PC-3 (cell line): ENCODE data around the gene PFN3. TPM values are rescaled to one million over a fixed set of nuclear protein-coding genes. Genes with fewer than 3 reads are reported as not detected.

Source experiments
- ATAC-seq: fragments of 200-7000 bp; cut with Tn5 transposase; 2 replicates; pipeline ENCODE4 v1.9.1; 2020; ENCODE audit warnings: mild to moderate bottlenecking, moderate library complexity
- BruUV-seq: library from RNA; stranded (reverse); fragments of 400-500 nt; replicated peaks from 2 replicates; lab custom pipeline; 2021; lab: Mats Ljungman, UMichigan
- CTCF ChIA-PET: fragments of 300-600 bp; sonication (Branson Sonifier 250); formaldehyde crosslinking; loops from one replicate; lab custom pipeline; 2022; ENCODE audit warnings: antibody characterized with exemption; lab: Charles Lee
- POLR2A ChIA-PET: fragments of 300-600 bp; sonication (Branson Sonifier 250); formaldehyde crosslinking; loops from one replicate; lab custom pipeline; 2022; ENCODE audit warnings: antibody characterized with exemption; ENCODE audit not compliant: unreplicated experiment; lab: Charles Lee
- DNase-seq: peaks from one replicate; pipeline ENCODE4 v3.0.0-alpha.2; 2015
- H2AFZ ChIP-seq: fragments of 300-600 bp; sonication (generic); 2 replicates; pipeline ENCODE4 v1.6.0; 2016; ENCODE audit warnings: antibody characterized with exemption, low read length
- H3F3A ChIP-seq: fragments of 300-600 bp; sonication (generic); one replicate; pipeline ENCODE4 v1.6.0; 2017; ENCODE audit warnings: antibody characterized with exemption, low read length, control low read depth, mild to moderate bottlenecking; ENCODE audit not compliant: unreplicated experiment
- H3K27ac ChIP-seq: fragments of 300-600 bp; sonication (generic); 2 replicates; pipeline ENCODE4 v1.5.1; 2016; ENCODE audit warnings: mild to moderate bottlenecking, low read length
- H3K27me3 ChIP-seq: fragments of 300-600 bp; sonication (generic); 2 replicates; pipeline ENCODE4 v1.6.1; 2016; ENCODE audit warnings: low read length, mixed read lengths
- H3K36me3 ChIP-seq: fragments of 300-600 bp; sonication (generic); 2 replicates; pipeline ENCODE4 v1.6.1; 2016; ENCODE audit warnings: low read depth, mixed run types, low read length, mixed read lengths
- H3K4me1 ChIP-seq: fragments of 300-600 bp; sonication (generic); 2 replicates; pipeline ENCODE4 v1.5.1; 2016; ENCODE audit warnings: low read length; ENCODE audit not compliant: insufficient read depth
- H3K4me2 ChIP-seq: fragments of 300-600 bp; sonication (generic); 2 replicates; pipeline ENCODE4 v1.6.0; 2016; ENCODE audit warnings: low read length
- H3K4me3 ChIP-seq: fragments of 300-600 bp; sonication (generic); 2 replicates; pipeline ENCODE4 v1.5.1; 2016; ENCODE audit warnings: mild to moderate bottlenecking, low read length, mixed read lengths
- H3K79me2 ChIP-seq: fragments of 300-600 bp; sonication (generic); 2 replicates; pipeline ENCODE4 v1.6.1; 2017; ENCODE audit warnings: low read length, mixed read lengths
- H3K9ac ChIP-seq: fragments of 300-600 bp; sonication (generic); 2 replicates; pipeline ENCODE4 v1.6.0; 2016; ENCODE audit warnings: mild to moderate bottlenecking, low read length
- H3K9me2 ChIP-seq: fragments of 300-600 bp; sonication (generic); replicated peaks from 2 replicates; pipeline ENCODE4 v1.6.1; 2016; ENCODE audit warnings: mixed run types, low read length, mixed read lengths
- H3K9me3 ChIP-seq: fragments of 300-600 bp; sonication (generic); 2 replicates; pipeline ENCODE4 v1.6.1; 2016; ENCODE audit warnings: low read length, mixed read lengths
- H4K20me1 ChIP-seq: fragments of 300-600 bp; sonication (generic); 2 replicates; pipeline ENCODE4 v1.6.1; 2016; ENCODE audit warnings: low read length, mixed read lengths
- CTCF ChIP-seq: fragments of 300-600 bp; sonication (generic); conservative IDR thresholded peaks from 2 replicates; pipeline ENCODE4 v1.5.1; 2017; ENCODE audit warnings: antibody characterized with exemption, low read depth, mild to moderate bottlenecking, low read length
- EZH2 ChIP-seq: fragments of 300-600 bp; sonication (generic); IDR thresholded peaks from one replicate; pipeline ENCODE4 v1.6.1; 2017; ENCODE audit warnings: antibody characterized with exemption, mild to moderate bottlenecking, low read length; ENCODE audit not compliant: unreplicated experiment
- EZH2phosphoT487 ChIP-seq: fragments of 300-600 bp; sonication (generic); IDR thresholded peaks from 2 replicates; pipeline ENCODE4 v1.6.1; 2018; ENCODE audit warnings: mild to moderate bottlenecking, antibody characterized with exemption, low read length, borderline replicate concordance
- intact Hi-C: fragments of 100-400 bp; cut with micrococcal nuclease; formaldehyde crosslinking; loops from 2 replicates; pipeline ENCODE4 v1.9.0; 2023
- total RNA-seq: library from RNA; depleted of rRNA; stranded (reverse); fragments of >200 nt; gene quantifications from 2 replicates; pipeline ENCODE4 v1.2.3, GENCODE V29; 2014

The PFN3 gene
- total RNA-seq, 1 experiment from 2014 or later = not detected

GRCh38 chr5:177370488-177371119, 29.9 kb downstream of the PFN3 start:
- CTCF ChIA-PET = interaction anchor here (0.5 to 3.2 kb wide), 17 partner anchors 9 to 1550 kb away, joined by 3 to 35 read pairs (median 6); partner anchors contain the start of genes GRK6 and LMAN2
- peak; percentile 92 for ATAC-seq
- Histone ChIP-seq H4K20me1 (no peaks in the 10 kb centered on the region), H3F3A (no peaks in the 10 kb centered on the region), H3K4me3 (peak overlapping the region; percentile 74), H3K4me2 (peak overlapping the region; percentile 96), H3K9me2 (no peaks in the 10 kb centered on the region), H3K9me3 (no peaks in the 10 kb centered on the region), H3K4me1 (peaks cover 6% of the 10 kb centered on the region), H2AFZ (no peak overlapping the region), H3K27me3 (no peaks in the 10 kb centered on the region), H3K27ac (no peak overlapping the region), H3K9ac (peak overlapping the region; percentile 72), H3K36me3 (no peaks in the 10 kb centered on the region), H3K79me2 (no peaks in the 10 kb centered on the region)
- no TSS peak for BruUV-seq
- TF ChIP-seq CTCF (peak; percentile 57), EZH2 (no peak)
- intact Hi-C loops = no loop called here
- POLR2A ChIA-PET = interaction anchor here (0.6 to 0.7 kb wide), 2 partner anchors 22 to 32 kb away, joined by 3 to 4 read pairs; no protein-coding TSS in a partner anchor
- DNase-seq = peak; percentile 94

DNA sequence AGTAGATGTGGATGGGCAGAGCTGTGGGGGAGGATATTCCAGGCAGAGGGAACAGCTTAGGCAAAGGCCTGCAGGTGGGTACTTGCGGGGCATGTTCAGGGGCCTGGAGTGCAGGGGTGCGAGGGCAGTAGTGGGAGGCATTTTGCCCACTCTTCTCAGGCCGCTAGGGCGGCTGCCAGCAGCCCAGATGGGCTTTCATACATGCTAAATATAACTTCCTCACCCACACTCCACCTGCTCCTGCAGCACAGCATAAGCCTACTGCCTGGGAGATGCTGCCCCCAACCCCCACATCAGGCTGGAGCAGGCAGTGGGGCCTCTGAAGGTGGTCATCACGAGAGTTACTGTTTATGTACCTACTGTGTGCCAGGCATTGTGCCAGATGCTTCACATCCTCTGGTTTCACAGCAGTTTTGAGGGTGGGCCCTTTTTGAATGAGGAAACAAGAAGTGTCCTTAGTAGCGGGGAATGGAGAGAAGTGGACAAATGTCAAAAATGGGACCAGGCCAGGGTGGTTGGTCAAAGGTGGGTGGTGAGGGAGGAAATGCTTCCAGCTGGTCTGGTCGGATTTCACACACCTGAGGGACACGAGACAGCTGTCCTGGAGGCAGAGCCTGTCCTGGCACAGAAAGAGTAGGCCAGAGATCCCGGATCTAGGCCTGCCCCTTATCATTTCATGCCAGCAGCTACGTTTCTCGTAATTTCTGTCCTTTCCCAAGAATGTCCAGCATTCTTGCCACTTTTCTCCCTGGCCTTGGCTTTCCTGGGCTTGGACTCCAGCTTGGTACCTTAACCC, 30.6 kb downstream of the PFN3 start:
- intact Hi-C loops = no loop called here
- Histone ChIP-seq H3K4me1 (peaks cover 6% of the 10 kb centered on the region), H3K4me3 (no peak overlapping the region), H3K36me3 (no peaks in the 10 kb centered on the region), H3K9me3 (no peaks in the 10 kb centered on the region), H4K20me1 (no peaks in the 10 kb centered on the region), H2AFZ (no peak overlapping the region), H3K27me3 (no peaks in the 10 kb centered on the region), H3K9me2 (no peaks in the 10 kb centered on the region), H3K27ac (no peak overlapping the region), H3K79me2 (no peaks in the 10 kb centered on the region), H3K9ac (no peak overlapping the region), H3K4me2 (no peak overlapping the region), H3F3A (no peaks in the 10 kb centered on the region)
- POLR2A ChIA-PET = interaction anchor here (0.7 kb wide), 1 partner anchor 21 kb away, joined by 4 read pairs; no protein-coding TSS in a partner anchor
- TF ChIP-seq EZH2 = no peak
- ATAC-seq = no peak
- BruUV-seq = no TSS peak
- DNase-seq = no peak
- CTCF ChIA-PET = interaction anchor here (0.6 to 3.2 kb wide), 15 partner anchors 9 to 1550 kb away, joined by 3 to 35 read pairs (median 4); partner anchors contain the start of genes GRK6 and LMAN2

DNA sequence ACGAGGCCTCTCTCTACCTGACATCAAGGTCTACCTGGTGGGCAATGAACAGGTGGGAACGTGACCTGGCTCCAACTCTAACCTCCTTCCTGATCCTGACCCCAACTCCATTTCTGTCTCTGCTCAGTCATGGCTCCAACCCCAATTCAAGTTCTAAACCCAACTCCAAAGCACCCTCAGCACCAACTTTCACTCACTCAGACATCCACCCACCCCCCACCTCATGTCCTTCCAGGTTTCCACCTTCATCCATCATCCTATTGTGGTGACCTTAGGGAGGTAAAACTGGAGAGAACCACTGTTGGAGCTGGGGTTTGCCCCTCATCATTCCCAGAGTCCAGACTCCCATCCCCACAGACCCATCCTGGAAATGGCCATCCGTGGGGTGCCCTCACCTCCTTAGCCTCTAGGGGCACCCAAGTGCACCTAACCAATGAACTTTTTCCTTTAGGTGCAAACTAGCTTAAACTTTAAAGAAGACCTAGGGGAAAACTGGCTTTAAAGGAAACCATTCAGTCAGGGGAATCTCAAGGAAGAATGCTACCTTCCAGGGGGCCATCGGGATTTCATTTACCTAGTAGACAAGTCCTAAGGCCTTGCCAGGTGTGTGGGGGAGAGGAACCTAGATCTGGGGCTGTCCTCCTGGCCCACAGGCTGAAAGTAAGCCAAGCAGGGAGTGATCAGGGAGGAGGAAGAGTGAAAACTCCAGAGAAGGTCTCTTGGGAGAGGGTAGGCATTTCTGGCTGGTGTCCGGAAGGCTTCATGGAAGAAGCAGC, 31.4 kb downstream of the PFN3 start:
- no peaks in the 10 kb centered on the region for H4K20me1 ChIP-seq
- BruUV-seq = no TSS peak
- DNase-seq (peak; percentile 61), ATAC-seq (peak; percentile 21; the same call in 1 of the 2 replicates)
- H3K27ac ChIP-seq = no peak overlapping the region
- H3K79me2 ChIP-seq = no peaks in the 10 kb centered on the region
- no peak overlapping the region for H3K9ac ChIP-seq
- no peaks in the 10 kb centered on the region for H3F3A ChIP-seq
- no peaks in the 10 kb centered on the region for H3K36me3 ChIP-seq
- ChIA-PET POLR2A (interaction anchor here (0.6 kb wide), 2 partner anchors 11 to 20 kb away, joined by 3 read pairs; partner anchors contain the start of gene RGS14), CTCF (interaction anchor here (0.9 to 1.0 kb wide), 2 partner anchors 14 to 20 kb away, joined by 3 to 6 read pairs; no protein-coding TSS in a partner anchor)
- intact Hi-C loops = no loop called here
- TF ChIP-seq EZH2 = no peak
- TF ChIP-seq EZH2phosphoT487 = no peak
- TF ChIP-seq CTCF = peak; percentile 80
- no peaks in the 10 kb centered on the region for H3K27me3 ChIP-seq
- no peak overlapping the region for H3K4me3 ChIP-seq
- no peak overlapping the region for H3K4me2 ChIP-seq
- H2AFZ ChIP-seq = no peak overlapping the region
- H3K4me1 ChIP-seq = peaks cover 9% of the 10 kb centered on the region
- no peaks in the 10 kb centered on the region for H3K9me3 ChIP-seq
- H3K9me2 ChIP-seq = no peaks in the 10 kb centered on the region
